GM19324 (cell line): Measurements from ENCODE around the gene CFD.
"Not testable (repeated sequence)": the region's sequence is repeated elsewhere in the genome, so short reads cannot be mapped to it uniquely, and the experiment has no call there.

ENCODE experiments used
- ATAC-seq: cut with Tn5 transposase; IDR thresholded peaks from one replicate; pipeline ENCODE4 v1.9.1; 2021; ENCODE audit warnings: mild to moderate bottlenecking, moderate library complexity; ENCODE audit not compliant: unreplicated experiment, low FRiP score

Gene CFD

DNA sequence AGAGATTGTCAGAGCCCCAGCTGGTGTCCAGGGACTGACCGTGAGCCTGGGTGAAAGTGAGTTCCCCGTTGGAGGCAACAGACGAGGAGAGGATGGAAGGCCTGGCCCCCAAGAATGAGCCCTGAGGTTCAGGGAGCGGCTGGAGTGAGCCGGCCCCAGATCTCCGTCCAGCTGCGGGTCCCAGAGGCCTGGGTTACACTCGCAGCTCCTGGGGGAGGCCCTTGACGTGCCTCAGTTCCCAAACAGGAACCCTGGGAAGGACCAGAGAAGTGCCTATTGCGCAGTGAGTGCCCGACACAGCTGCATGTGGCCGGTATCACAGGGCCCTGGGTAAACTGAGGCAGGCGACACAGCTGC is 8.5 kb upstream of the CFD start:
- no peak for ATAC-seq

DNA sequence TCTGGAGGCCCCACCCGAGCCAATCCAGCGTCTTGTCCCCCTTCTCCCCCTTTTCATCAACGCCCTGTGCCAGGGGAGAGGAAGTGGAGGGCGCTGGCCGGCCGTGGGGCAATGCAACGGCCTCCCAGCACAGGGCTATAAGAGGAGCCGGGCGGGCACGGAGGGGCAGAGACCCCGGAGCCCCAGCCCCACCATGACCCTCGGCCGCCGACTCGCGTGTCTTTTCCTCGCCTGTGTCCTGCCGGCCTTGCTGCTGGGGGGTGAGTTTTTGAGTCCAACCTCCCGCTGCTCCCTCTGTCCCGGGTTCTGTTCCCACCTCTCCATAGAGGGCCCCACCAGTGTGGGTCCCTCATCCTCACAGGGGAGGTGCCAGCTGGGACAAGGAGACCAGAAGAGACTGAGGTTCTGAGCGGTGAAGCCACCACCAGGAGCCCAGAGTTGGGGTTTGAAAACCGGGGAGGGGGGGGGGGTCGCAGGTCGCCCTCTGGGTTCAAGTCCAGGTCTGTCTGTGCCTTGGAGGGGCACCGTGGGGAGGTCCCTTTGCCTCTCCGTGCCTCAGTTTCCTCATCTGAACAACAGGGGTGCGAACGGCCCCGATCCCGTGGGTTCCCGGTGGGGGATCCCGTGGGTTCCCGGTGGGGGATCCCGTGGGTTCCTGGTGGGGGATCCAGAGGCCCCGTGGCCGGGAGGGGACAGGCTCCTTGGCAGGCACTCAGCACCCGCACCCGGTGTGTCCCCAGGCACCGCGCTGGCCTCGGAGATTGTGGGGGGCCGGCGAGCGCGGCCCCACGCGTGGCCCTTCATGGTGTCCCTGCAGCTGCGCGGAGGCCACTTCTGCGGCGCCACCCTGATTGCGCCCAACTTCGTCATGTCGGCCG is 7.1 kb upstream of the CFD start, which contains the start of gene ELANE:
ELANE (plus strand) TSS at position 168 of the 878 bp plus-strand sequence; CDS start at position 194, 26 bp downstream.
- no peak for ATAC-seq

DNA sequence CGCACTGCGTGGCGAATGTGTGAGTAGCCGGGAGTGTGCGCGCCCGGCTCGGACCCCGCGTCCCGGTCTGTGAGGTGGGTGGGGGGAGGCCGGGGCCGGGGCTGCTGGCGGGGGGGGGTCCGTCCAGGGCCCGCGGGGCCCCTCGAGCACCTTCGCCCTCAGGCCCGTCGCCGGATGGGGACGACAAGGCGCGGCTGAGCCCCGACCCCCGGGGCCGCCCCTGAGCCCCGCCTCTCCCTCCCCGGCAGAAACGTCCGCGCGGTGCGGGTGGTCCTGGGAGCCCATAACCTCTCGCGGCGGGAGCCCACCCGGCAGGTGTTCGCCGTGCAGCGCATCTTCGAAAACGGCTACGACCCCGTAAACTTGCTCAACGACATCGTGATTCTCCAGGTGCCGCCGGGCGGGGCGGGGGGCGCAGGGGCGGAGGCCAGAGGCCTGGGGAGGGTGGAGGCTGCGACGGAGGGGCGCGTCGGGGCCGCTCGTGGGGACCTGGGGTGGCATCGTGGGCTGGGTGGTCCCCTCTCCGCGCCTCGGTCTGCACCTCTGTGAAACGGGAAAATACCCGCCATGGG is 6.4 kb upstream of the CFD start:
- ATAC-seq = no peak

DNA sequence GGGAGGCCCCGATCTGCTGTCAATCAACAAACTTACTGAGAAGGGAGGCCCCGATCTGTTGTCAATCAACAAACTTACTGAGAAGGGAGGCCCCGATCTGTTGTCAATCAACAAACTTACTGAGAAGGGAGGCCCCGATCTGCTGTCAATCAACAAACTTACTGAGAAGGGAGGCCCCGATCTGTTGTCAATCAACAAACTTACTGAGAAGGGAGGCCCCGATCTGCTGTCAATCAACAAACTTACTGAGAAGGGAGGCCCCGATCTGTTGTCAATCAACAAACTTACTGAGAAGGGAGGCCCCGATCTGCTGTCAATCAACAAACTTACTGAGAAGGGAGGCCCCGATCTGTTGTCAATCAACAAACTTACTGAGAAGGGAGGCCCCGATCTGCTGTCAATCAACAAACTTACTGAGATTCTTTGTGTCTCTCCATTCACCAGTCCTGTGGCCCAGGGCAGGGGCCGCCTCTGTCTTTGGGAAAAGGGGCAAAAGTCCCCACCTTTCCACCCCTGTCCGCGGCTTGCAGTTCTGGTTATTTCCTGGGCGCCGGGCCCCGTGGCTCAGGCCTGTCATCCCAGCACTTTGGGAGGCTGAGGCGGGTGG is 5.7 kb upstream of the CFD start:
- not testable (repeated sequence) for ATAC-seq

DNA sequence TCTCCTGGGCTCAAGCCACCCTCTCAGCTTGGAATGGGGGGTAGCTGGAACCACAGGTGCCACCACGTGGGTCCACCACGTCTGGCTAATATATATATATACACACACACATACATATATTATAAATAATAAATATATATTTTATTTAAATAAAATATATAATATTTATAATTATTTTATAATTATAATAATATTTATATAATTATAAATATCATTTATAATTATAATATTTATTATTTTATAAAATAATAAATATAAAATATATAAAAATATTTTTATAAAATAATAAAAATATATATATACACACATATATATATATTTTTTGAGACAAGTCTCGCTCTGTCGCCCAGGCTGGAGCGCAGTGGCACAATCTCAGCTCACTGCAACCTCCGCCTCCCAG is 4.9 kb upstream of the CFD start:
- ATAC-seq = no peak

DNA sequence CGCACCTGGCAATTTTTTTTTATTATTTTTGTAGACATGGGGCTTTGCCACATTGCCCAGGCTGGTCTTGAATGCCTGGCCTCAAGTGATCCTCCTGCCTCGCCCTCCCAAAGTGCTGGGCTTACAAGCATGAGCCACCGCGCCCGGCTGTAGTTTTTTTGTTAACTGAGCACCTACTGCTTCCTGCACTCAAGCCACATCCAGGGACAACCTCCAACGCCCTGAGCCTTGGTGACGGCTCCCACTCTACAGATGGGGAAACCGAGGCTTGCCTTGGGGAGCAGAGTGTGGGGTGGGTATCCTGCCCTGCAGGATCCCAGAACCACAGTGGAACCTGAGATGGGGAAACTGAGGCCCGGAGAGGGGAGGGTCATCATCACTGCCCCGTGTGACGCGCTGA is 4.3 kb upstream of the CFD start:
- no peak for ATAC-seq

DNA sequence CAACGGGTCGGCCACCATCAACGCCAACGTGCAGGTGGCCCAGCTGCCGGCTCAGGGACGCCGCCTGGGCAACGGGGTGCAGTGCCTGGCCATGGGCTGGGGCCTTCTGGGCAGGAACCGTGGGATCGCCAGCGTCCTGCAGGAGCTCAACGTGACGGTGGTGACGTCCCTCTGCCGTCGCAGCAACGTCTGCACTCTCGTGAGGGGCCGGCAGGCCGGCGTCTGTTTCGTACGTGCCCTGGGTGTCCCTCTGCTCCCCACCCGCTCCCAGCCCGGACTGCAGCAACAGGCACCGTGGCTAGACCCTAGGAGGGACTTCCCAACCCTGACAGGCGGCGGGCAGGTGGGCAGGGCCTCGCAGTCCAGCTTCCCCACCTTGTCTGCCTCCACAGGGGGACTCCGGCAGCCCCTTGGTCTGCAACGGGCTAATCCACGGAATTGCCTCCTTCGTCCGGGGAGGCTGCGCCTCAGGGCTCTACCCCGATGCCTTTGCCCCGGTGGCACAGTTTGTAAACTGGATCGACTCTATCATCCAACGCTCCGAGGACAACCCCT is 3.8 kb upstream of the CFD start:
- ATAC-seq = no peak

DNA sequence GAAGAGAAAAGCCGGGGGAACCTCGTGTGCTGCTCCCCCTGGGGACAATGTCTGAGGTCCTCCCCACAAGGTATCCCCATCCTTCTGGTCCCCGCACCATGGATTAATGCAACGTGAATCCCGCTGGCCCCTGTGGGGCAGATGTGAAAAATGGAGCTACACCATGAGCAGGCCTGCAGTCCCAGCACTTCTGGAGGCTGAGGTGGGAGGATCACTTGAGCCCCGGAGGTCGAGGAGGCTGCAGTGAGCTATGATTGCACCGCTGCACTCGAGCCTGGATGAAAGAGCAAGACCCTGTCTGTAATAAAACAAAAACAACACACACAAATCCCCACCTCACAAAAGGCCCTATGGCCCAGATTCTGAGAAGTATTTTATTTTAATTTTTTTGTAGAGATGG is 1.2 kb upstream of the CFD start:
- ATAC-seq = no peak

DNA sequence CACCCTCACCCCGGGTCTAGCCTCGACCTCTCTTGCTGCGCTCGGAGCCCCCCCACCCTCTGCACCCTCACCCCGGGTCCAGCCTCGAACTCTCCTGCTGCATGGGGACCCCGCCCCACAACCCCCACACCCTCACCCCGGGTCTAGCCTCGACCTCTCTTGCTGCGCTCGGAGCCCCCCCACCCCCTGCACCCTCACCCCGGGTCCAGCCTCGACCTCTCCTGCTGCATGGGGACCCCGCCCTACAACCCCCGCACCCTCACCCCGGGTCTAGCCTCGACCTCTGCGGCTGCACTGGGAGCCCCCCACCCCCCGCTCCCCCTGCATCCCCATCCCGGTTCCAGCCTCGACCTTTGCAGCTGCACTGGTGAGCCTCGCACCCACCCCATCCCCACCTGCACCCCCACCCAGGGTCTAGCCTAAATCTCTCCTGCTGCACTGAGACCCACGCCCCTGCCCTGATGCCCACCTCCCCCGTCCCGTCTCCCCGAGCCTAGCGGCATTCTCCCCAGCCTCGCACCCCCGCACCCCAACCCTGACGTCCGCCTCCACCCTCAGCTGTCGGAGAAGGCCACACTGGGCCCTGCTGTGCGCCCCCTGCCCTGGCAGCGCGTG is 1.8 kb downstream of the CFD start:
- ATAC-seq = no peak

DNA sequence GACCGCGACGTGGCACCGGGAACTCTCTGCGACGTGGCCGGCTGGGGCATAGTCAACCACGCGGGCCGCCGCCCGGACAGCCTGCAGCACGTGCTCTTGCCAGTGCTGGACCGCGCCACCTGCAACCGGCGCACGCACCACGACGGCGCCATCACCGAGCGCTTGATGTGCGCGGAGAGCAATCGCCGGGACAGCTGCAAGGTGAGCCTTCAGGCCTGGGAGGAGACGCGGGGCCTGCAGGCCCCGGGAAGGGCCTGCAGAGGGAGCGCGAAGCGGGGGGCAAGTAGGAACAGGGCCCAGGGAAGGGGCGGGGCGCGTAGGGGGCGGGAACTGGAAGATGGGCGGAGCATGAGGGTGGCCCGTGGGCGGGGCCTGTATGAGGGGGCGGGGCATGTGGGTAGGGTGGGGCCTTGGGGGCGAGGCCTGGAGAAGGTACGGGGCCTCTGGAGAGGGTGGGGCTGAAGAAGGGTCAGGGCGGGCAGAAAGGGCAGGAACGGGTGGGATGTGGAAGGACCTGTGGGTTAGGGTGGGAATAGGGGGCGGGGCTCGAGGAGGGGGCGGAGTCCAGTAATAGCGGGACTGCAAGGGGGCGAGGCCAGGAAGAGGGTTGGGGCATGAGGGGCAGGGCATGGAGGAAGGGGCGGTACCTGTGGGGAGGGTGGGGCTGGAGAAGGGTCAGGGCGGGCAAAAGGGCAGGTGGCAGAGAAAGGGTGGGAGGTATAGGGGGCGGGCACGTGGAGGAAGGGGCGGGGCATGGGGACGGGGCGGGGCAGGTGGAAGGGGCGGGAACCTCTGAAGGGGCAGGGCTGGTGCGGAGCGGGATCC is 2.5 kb downstream of the CFD start:
- no peak for ATAC-seq

DNA sequence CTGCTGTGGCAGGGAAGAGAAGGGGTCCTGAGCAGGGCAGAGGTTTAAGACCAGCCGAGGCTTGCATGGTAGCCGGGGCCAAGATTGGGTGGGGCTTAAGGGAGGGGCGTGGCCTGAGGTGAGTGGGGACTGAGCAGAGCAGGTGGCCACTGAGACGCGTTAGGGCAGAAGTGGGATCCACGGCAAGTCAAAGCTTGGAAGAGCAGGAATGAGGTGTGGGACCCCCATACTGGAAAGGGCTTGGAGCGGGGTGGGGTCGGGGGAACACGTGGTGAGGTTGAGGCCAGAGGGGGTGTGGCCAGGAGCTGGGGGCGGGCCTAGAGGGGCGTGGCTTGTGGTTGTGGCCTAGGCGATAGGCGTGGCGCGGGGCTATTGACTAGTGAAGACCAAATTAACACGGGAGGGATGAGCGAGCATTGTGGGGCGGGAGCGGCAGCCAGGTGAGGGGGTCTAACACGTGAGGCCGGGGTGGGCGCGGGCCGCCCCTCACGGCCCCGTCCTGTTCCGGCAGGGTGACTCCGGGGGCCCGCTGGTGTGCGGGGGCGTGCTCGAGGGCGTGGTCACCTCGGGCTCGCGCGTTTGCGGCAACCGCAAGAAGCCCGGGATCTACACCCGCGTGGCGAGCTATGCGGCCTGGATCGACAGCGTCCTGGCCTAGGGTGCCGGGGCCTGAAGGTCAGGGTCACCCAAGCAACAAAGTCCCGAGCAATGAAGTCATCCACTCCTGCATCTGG is 3.3 kb downstream of the CFD start:
- ATAC-seq = no peak

DNA sequence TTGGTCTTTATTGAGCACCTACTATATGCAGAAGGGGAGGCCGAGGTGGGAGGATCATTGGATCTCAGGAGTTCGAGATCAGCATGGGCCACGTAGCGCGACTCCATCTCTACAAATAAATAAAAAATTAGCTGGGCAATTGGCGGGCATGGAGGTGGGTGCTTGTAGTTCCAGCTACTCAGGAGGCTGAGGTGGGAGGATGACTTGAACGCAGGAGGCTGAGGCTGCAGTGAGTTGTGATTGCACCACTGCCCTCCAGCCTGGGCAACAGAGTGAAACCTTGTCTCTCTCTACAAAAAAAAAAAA is 3.8 kb downstream of the CFD start:
- no peak for ATAC-seq

DNA sequence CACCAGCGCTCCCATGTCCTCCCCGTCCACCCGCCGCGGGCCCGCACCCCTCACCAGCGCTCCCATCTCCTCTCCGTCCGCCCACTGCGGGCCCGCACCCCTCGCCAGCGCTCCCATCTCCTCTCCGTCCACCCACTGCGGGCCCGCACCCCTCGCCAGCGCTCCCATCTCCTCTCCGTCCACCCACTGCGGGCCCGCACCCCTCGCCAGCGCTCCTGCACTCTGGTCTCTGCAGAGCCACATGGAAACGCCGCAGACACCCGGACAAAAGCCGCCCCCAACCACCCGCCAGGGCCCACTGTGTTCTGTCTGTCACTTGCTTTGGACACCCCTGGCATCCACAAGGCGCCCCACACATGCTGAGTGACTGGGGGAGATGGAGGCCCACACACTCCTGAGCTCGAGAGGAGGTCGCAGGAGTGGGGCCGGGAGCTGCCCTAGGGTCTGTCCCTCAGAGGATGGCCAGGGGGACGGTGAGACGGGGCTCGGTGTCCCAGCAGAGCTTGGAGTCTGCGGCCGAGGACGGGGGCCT is 7.4 kb downstream of the CFD start:
- no peak for ATAC-seq

DNA sequence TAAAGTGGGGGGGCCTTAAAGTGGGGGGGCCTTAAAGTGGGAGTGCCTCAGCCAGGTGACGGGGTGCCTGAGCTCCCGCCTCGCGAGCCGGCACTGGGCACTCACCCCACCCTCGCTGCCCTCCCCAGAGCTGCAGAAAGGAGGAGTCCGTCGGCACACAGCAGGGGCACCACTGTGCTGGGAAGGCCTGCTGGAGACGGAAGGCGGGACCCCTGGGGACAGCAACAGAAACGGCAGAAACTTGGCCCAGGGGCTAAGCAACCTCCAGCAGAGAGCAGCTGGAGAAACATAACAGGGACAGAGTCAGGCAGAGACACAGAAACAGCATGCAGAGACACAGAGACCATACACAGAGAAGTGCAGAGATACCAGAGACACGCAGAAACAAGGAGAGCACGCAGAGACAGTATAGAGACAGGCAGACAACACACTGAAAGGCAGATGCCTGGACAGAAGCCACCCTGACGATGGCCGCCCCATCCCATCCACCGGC is 7.9 kb downstream of the CFD start:
- no peak for ATAC-seq

DNA sequence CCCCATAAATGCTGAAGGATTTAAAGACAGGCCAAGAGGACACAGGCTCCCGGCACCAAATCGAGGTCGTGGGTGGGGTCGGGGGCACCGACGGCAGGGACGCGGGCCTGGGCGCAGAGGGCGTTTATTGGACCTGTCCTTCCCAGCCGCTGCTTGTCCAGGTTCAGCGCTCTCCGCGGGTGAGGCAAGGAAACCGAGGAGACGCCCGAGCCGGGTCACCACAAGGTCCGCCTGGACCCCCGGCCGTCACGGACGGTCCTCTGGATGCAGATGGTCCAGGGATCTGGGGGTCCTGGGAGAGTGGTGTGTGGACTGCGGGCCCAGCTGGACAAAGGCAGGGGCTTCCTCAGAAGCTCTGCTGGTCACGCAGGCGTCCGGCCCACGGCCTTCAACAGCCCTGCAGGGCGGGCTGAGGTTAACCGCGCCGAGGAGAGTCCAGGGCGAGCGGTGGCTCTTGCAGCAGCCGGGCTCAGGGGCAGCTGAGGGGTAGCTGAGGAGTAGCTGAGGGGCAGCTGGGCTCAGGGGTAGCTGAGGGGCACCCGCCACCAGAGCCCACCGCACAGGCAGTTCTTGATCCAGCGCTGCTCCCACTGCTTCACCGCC is 8.5 kb downstream of the CFD start:
- ATAC-seq = no peak

DNA sequence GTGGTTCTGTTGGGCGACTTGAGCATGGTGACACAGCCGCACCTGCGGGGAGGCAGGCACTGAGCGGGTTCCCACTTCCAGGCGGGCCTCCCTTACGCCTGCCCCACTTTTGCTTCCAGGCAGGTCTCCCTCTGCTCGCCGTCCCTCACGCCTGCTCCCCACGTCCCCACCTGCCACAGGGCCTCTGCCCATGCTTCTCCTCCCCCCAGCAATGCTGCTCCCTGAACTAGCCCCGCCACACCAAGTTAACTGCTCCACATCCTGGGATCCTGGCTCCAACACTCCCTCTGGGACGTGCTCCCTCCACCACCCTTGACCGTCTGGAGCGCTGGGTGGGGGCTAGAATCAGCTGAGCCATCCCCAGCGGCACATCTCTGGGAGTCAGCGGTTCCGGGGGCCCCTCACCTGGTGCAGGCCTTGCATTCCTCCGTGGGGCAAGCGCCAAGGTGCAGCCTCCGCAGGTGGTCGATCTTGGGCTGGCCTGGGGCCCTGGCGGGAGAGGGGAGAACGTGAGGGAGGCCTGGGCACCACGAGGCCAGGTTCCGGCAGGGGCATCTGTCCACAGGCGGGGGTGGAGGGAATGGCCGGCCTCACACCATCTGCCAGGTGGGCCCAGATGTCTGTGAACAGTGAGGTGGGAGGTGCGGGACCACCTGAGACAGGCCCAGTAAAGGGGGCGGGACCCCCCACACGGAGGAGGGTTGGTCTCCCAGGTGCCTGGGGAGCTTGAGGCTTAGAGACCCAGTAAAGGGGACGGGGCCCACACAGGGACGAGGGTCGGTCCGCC is 9.2 kb downstream of the CFD start:
- ATAC-seq = no peak

DNA sequence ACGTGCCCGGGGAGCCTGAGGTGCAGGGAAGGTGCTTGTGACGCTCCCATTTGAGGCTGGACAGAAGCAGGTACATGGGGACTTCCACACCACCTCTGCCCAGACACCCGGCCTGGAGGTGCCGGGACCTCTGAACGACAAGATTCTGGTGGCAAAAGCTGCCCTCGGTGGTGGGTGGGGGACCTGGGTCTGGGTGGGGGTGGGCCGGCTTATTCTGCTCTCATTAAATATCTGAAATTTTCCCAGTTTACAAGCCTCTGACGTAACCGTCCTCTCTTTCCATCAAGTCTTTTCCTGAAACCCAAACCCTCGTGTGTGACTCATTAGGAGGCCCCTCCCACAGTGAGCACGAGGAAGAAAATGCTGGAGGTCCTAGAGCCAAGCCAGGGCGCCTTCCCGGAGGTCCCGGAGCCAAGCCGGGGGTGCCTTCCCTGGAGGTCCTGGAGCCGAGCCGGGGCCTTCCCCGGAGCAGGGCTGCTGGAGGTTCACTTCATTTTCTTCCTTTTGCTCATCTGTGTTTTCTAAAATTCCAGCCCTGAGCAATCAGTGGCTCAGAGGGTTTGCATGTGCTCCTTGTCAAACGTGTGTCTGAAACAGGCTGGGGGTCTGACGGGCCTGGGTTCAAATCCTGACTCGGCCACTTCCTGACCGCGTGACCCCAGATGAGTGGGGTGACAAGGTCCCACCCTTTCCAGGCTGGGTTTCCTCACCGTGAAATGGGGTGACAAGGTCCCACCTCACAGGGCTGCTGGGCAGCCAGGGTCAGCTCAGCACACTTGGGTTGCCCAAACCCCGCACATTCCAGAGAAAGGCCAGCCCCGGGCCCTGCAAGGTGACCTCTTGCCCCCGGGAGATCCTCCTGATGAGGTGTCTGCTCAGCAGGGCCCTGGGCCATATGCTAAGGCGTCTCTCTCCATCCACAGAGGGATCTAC is 10.0 kb downstream of the CFD start:
- no peak for ATAC-seq
